Trophoblast cell (in vitro differentiated cells and primary cell): Measurements from ENCODE around the gene SARM1.
"Not testable (repeated sequence)": the region's sequence is repeated elsewhere in the genome, so short reads cannot be mapped to it uniquely, and the experiment has no call there.

Experiments
- DNase-seq, 2 donors: peaks; one replicate each; pipeline ENCODE4 v3.0.0-alpha.2; 2016
- H2AFZ ChIP-seq: 2 replicates; pipeline ENCODE4 v1.6.1; 2013; ENCODE audit warnings: low read length, moderate library complexity, mild to moderate bottlenecking; ENCODE audit not compliant: insufficient read depth, poor library complexity
- H2AK5ac ChIP-seq: 2 replicates; pipeline ENCODE4 v1.6.1; 2013; ENCODE audit warnings: mild to moderate bottlenecking, low read length
- H2BK120ac ChIP-seq: 2 replicates; pipeline ENCODE4 v1.6.1; 2013; ENCODE audit warnings: low read length, mild to moderate bottlenecking, moderate library complexity; ENCODE audit not compliant: insufficient read depth, poor library complexity
- H2BK12ac ChIP-seq: 2 replicates; pipeline ENCODE4 v1.6.1; 2013; ENCODE audit warnings: mild to moderate bottlenecking, low read length, moderate library complexity
- H2BK5ac ChIP-seq: 2 replicates; pipeline ENCODE4 v1.6.1; 2013; ENCODE audit warnings: low read length, low read depth, moderate library complexity, mild to moderate bottlenecking; ENCODE audit not compliant: poor library complexity
- H3K14ac ChIP-seq: 2 replicates; pipeline ENCODE4 v1.6.1; 2013; ENCODE audit warnings: mild to moderate bottlenecking, low read length
- H3K18ac ChIP-seq: 2 replicates; pipeline ENCODE4 v1.6.1; 2013; ENCODE audit warnings: mild to moderate bottlenecking, low read length
- H3K23ac ChIP-seq: 2 replicates; pipeline ENCODE4 v1.6.1; 2013; ENCODE audit warnings: low read length
- H3K27ac ChIP-seq: 2 replicates; pipeline ENCODE4 v1.5.1; 2013; ENCODE audit warnings: low read depth, mild to moderate bottlenecking, inconsistent platforms, low read length, moderate library complexity
- H3K27me3 ChIP-seq: 2 replicates; pipeline ENCODE4 v1.6.1; 2013; ENCODE audit warnings: inconsistent platforms, mild to moderate bottlenecking, low read length, moderate library complexity; ENCODE audit not compliant: insufficient read depth
- H3K36me3 ChIP-seq, 2 experiments: 1 replicate in 1 of 2; 2 replicates in 1 of 2; pipeline ENCODE4 v1.6.1; 2013; ENCODE audit warnings: low read length in 2 of 2, mild to moderate bottlenecking in 2 of 2, moderate library complexity in 1 of 2; ENCODE audit not compliant: insufficient read depth in 2 of 2, control insufficient read depth in 1 of 2
- H3K4ac ChIP-seq: 2 replicates; pipeline ENCODE4 v1.6.1; 2013; ENCODE audit warnings: low read depth, mild to moderate bottlenecking, low read length, moderate library complexity
- H3K4me1 ChIP-seq, 2 experiments: 1 replicate in 1 of 2; 2 replicates in 1 of 2; pipeline ENCODE4 v1.6.1; 2013; ENCODE audit warnings: low read length in 2 of 2, mild to moderate bottlenecking in 2 of 2, moderate library complexity in 1 of 2; ENCODE audit not compliant: insufficient read depth in 2 of 2, control insufficient read depth in 1 of 2
- H3K4me2 ChIP-seq: 2 replicates; pipeline ENCODE4 v1.6.1; 2013; ENCODE audit warnings: inconsistent platforms, mild to moderate bottlenecking, low read length, moderate library complexity
- H3K4me3 ChIP-seq: 2 replicates; pipeline ENCODE4 v1.5.1; 2013; ENCODE audit warnings: mild to moderate bottlenecking, low read depth, low read length, inconsistent platforms
- H3K79me1 ChIP-seq: one replicate; pipeline ENCODE4 v1.6.1; 2013; ENCODE audit warnings: low read length
- H3K79me2 ChIP-seq: 2 replicates; pipeline ENCODE4 v1.6.1; 2013; ENCODE audit warnings: low read length, mild to moderate bottlenecking; ENCODE audit not compliant: control insufficient read depth, insufficient read depth, poor library complexity
- H3K9ac ChIP-seq: 2 replicates; pipeline ENCODE4 v1.6.1; 2013; ENCODE audit warnings: mild to moderate bottlenecking, low read length
- H3K9me3 ChIP-seq: 2 replicates; pipeline ENCODE4 v1.6.1; 2013; ENCODE audit warnings: low read depth, mild to moderate bottlenecking, control low read depth, inconsistent platforms, low read length; ENCODE audit not compliant: insufficient read depth
- H4K12ac ChIP-seq: 2 replicates; pipeline ENCODE4 v1.6.1; 2013; ENCODE audit warnings: low read depth, mild to moderate bottlenecking, low read length, moderate library complexity
- H4K8ac ChIP-seq: 2 replicates; pipeline ENCODE4 v1.6.1; 2013; ENCODE audit warnings: low read depth, mild to moderate bottlenecking, low read length, moderate library complexity
- H4K91ac ChIP-seq: one replicate; pipeline ENCODE4 v1.6.1; 2013; ENCODE audit warnings: low read depth, mild to moderate bottlenecking, low read length, moderate library complexity
- WGBS: extraction: QIAGEN DNeasy Blood & Tissue Kit; methylation state at CpG from one replicate; pipeline ENCODE4 v1.1.7; 2013; ENCODE audit warnings: missing lambda C conversion rate; ENCODE audit not compliant: insufficient read length, insufficient coverage; ENCODE audit errors: extremely low coverage; 5-methylcytosine and 5-hydroxymethylcytosine counted together

The SARM1 gene

DNA sequence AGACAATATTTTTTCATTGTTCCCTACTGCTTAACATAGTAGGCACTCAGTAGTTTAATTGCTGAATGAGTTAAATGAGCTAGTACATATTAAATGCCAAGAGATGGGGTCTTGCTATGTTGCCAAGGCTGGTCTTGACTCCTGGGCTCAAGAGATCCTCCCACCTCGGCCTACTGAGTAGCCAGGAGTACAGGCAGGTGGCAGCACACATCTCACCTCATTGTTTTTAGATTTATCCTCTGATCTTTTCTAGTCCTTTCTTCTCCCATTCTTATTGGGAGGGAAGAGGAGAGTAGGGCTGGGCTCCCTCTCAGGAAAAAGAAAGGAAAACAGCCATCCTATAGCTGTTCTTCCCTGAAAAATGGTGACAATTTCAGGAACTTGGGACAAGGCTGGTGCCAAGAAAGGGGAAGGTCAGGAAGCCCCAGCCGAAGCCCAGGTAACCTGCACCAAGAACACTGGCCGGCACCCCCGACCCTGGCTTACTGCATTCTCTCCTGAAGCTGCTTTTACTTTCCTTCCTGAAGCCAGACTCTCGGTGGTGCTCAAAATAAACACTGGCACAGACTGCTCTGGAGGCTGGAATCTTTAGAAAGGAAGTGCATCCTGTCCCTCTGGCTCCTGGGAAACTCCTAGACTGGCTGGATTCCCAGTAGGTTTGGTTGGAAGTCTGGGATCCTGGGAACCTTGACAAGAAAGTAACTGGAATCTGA, 33.3 kb upstream of the SARM1 start:
- H4K12ac ChIP-seq: no peak overlapping the region
- H2BK5ac ChIP-seq: no peak overlapping the region
- no peak overlapping the region for H3K4me3 ChIP-seq
- no peak overlapping the region for H3K4me2 ChIP-seq
- H3K79me2 ChIP-seq: peaks cover 22% of the 10 kb centered on the region
- H2AK5ac ChIP-seq: no peak overlapping the region
- no peak overlapping the region for H2BK120ac ChIP-seq
- H3K4me1 ChIP-seq: peaks cover 20 to 25% of the 10 kb centered on the region in 2 experiments
- peak overlapping the region; percentile 37 for H3K27ac ChIP-seq
- H3K79me1 ChIP-seq: peaks cover 11% of the 10 kb centered on the region
- H2BK12ac ChIP-seq: no peak overlapping the region
- H3K23ac ChIP-seq: no peak overlapping the region
- no peaks in the 10 kb centered on the region for H3K27me3 ChIP-seq
- peaks cover 2% of the 10 kb centered on the region for H3K9me3 ChIP-seq
- H4K8ac ChIP-seq: peak overlapping the region; percentile 15
- DNase-seq: no peak
- peaks cover 39 to 41% of the 10 kb centered on the region in 2 experiments for H3K36me3 ChIP-seq
- H3K4ac ChIP-seq: peak overlapping the region; percentile 38
- WGBS: no CpG with 5 or more reads among the region's 5 CpGs
- no peak overlapping the region for H2AFZ ChIP-seq
- H3K14ac ChIP-seq: no peak overlapping the region
- no peak overlapping the region for H4K91ac ChIP-seq
- H3K18ac ChIP-seq: no peak overlapping the region
- no peak overlapping the region for H3K9ac ChIP-seq

DNA sequence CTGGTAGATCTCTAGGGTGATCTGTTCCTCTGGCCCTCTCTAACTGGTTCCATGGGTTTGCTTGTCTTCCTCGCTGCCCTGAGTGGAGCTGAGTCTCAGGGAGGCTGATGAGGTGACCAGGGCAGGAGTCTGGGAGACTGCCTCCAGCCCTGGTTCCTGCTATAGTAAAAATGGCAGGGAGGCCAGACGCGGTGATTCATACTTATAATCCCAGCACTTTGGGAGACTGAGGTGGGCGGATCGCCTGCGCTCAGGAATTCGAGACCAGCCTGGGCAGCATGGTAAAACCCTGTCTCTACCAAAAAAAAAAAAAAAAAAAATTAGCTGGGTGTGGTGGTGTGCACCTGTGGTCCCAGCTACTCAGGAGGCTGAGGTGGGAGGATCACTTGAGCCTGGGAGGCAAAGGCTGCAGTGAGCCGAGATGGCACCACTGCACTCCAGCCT, 32.7 kb upstream of the SARM1 start:
- peaks cover 20 to 25% of the 10 kb centered on the region in 2 experiments for H3K4me1 ChIP-seq
- H3K9me3 ChIP-seq, DNase-seq, H3K18ac ChIP-seq, H3K14ac ChIP-seq, H2BK120ac ChIP-seq, H2BK5ac ChIP-seq, H3K23ac ChIP-seq, H2AK5ac ChIP-seq, H4K91ac ChIP-seq, H3K4me3 ChIP-seq, H3K27me3 ChIP-seq, H4K12ac ChIP-seq, H3K4me2 ChIP-seq, H2AFZ ChIP-seq, H3K9ac ChIP-seq, H2BK12ac ChIP-seq: not testable (repeated sequence)
- WGBS: no CpG with 5 or more reads among the region's 8 CpGs
- H3K79me2 ChIP-seq: peaks cover 22% of the 10 kb centered on the region
- peak overlapping the region; percentile 15 for H4K8ac ChIP-seq
- peak overlapping the region; percentile 38 for H3K4ac ChIP-seq
- H3K79me1 ChIP-seq: peaks cover 11% of the 10 kb centered on the region
- H3K27ac ChIP-seq: peak overlapping the region; percentile 37
- peaks cover 45 to 47% of the 10 kb centered on the region in 2 experiments for H3K36me3 ChIP-seq

DNA sequence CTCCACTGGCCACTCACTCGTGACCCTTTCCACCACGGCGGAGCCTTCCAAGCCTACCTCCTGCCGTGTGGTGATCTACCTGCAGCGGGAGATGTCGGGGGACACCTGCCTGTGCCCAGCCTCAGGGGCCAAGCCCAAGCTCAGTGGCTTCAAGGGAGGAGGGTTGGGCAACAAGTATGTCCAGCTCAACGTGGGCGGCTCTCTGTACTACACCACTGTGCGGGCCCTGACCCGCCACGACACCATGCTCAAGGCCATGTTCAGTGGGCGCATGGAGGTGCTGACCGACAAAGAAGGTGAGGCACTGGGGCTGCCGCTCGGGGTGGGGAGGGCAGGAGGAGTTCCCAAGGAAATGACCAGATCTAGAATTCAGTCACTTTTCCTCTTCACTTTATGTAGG, 32.1 kb upstream of the SARM1 start:
- H3K23ac ChIP-seq: no peak overlapping the region
- H3K4me2 ChIP-seq: no peak overlapping the region
- H4K91ac ChIP-seq: no peak overlapping the region
- no peak overlapping the region for H2AK5ac ChIP-seq
- no CpG with 5 or more reads among the region's 15 CpGs for WGBS
- no peak overlapping the region for H4K12ac ChIP-seq
- H3K4me1 ChIP-seq: peaks cover 17 to 23% of the 10 kb centered on the region in 2 experiments
- no peak overlapping the region for H2BK120ac ChIP-seq
- H3K27me3 ChIP-seq: no peaks in the 10 kb centered on the region
- no peak overlapping the region for H4K8ac ChIP-seq
- no peak overlapping the region for H3K27ac ChIP-seq
- H3K4ac ChIP-seq: peak overlapping the region; percentile 30
- H3K9ac ChIP-seq: no peak overlapping the region
- H3K36me3 ChIP-seq: peaks cover 51 to 53% of the 10 kb centered on the region in 2 experiments
- H3K9me3 ChIP-seq: peaks cover 2% of the 10 kb centered on the region
- H2BK5ac ChIP-seq: no peak overlapping the region
- DNase-seq: no peak
- no peak overlapping the region for H3K4me3 ChIP-seq
- H2BK12ac ChIP-seq: no peak overlapping the region
- peak overlapping the region; percentile 42 for H3K18ac ChIP-seq
- H3K79me2 ChIP-seq: peaks cover 22% of the 10 kb centered on the region
- H2AFZ ChIP-seq: no peak overlapping the region
- H3K79me1 ChIP-seq: peaks cover 11% of the 10 kb centered on the region
- no peak overlapping the region for H3K14ac ChIP-seq

DNA sequence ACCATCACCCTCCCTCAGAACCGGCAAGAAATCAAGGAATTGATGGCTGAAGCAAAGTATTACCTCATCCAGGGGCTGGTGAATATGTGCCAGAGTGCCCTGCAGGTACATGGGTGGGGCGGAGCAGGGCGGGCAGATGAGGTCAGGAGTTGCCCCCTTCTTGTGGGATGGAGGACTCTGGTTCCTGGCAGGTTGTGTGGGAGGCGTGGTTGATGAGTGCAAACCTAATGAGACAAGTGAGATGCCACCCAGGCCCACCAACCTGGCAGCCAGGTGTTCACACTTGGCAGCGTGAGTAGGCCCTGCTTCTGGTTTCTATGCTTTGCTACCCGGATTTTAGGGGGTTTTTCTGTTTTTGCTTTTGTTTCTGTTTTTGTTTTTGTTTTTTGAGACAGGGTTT, 31.1 kb upstream of the SARM1 start:
- Histone ChIP-seq H3K79me2 (peaks cover 16% of the 10 kb centered on the region), H2BK5ac (no peak overlapping the region), H2AFZ (no peak overlapping the region), H2BK12ac (no peak overlapping the region), H4K8ac (no peak overlapping the region), H4K12ac (no peak overlapping the region), H4K91ac (no peak overlapping the region), H3K23ac (no peak overlapping the region), H3K18ac (no peak overlapping the region), H2AK5ac (no peak overlapping the region), H3K9ac (no peak overlapping the region), H3K36me3 (peaks cover 58 to 62% of the 10 kb centered on the region in 2 experiments), H2BK120ac (no peak overlapping the region), H3K27me3 (no peaks in the 10 kb centered on the region), H3K9me3 (peaks cover 2% of the 10 kb centered on the region), H3K14ac (no peak overlapping the region), H3K79me1 (peaks cover 6% of the 10 kb centered on the region), H3K4me3 (no peak overlapping the region), H3K4me2 (no peak overlapping the region), H3K4ac (no peak overlapping the region), H3K4me1 (peaks cover 13 to 19% of the 10 kb centered on the region in 2 experiments), H3K27ac (no peak overlapping the region)
- no peak for DNase-seq
- no CpG with 5 or more reads among the region's 6 CpGs for WGBS
